GM18909 (cell line): Measurements from ENCODE around the gene MAN1A1.
A peak's percentile ranks its signal among the peaks of the same experiment; 100 is the strongest.

Experiments
- ATAC-seq: cut with Tn5 transposase; IDR thresholded peaks from one replicate; pipeline ENCODE4 v1.9.1; 2021; ENCODE audit warnings: mild to moderate bottlenecking; ENCODE audit not compliant: unreplicated experiment, poor library complexity

The MAN1A1 gene

DNA sequence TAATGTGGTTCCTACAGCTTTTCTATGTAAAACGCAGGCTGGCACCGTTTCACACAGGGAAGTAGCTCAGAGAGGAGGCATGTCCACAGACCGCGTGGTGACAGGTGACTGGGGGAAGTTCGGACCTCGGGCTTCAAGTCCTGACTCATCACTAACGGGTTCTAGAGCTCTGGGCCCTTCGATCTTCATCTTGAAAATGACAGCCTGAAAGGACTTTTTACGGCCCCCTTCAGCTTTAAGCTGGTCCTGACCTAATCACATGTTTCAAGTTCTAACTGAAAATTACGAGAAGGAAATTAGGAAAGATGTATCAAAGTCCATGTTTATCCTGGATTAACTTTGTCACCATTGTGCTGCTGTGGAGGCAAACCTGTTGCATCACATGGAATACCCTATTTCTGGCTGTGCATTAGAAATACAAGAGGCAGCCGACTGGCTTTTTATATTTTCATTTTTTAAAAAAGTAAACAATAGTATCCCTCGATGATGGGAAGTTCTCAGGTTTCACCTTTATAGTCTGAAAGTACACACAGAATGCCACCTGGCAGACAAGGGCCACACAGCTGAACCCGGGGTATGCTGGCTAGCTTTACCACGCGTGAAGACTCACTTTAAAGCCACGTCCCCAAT is 2.0 kb downstream of the MAN1A1 start:
- ATAC-seq: peak; percentile 27

DNA sequence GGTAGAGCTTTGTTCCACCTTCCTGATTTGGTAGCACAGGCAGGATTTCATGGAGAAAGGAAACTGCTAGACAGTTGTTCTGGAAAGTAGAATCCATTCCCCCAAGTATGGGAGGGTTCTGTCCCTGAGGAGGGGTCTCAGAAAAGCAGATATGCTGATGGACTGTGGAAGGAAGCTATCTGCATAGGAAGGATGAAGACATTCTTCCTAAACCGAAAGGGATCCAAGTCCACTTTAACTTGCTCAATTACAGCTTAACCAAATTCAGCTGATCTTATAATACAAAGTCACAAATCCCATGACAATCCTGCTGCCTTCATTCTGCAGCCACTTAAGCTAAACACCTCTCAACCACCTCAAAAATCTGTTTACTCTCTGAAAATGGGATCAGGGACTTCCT is 2.6 kb downstream of the MAN1A1 start:
- ATAC-seq: no peak

DNA sequence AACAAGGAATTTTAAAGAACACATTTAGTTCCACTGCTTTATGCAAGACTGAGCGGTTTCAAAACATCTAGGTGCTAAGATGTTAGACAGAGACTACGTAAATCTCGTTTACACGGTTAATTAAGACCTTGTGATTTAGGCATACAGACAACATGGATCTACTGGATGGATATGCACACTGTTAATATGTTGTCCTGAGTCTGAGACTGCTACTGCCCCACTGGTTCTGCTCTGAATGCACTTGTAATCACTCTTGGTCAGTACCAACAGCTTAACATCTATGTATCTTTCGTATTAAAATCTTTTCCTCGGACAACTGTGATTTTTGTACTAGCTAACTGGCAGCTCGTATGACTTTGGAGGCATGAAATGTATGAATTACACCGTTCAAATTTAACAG is 3.1 kb downstream of the MAN1A1 start:
- no peak for ATAC-seq

DNA sequence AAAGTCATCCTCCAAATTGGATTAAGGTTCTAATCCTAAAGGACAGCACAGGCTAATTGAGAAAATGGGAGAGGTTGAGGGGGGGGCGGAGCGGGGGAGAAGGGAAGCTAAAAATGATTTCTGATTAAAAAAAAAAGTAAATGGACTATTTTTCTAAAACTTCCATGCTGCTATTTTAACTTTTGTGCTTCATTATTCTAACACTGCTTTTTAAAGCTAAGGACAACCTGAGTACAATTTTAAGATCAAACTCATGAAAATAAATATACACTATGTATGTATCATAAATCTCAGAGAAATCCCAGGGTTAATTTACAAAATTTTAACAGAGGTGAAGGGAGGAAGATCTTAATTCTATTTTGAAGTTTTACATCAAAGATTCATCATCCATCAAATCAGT is 4.4 kb downstream of the MAN1A1 start:
- no peak for ATAC-seq

DNA sequence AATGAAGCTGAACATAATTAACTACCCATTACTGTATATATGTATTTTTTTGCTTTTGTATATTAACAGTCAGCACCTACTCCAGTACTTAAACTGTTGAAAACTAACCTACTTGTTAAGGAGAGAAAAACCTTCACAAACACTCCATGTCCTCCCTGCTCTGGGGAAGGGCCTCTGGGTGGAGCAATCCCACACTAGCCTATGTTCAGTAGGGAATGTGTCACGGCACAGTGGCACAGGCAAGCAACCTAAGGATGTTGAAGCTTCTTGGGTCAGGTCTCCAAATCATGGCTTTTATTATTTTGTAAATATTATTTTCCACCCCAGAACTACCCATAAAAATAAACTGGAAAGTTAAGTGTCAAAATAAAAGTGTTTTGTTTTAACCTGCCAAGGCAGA is 5.3 kb downstream of the MAN1A1 start:
- no peak for ATAC-seq

DNA sequence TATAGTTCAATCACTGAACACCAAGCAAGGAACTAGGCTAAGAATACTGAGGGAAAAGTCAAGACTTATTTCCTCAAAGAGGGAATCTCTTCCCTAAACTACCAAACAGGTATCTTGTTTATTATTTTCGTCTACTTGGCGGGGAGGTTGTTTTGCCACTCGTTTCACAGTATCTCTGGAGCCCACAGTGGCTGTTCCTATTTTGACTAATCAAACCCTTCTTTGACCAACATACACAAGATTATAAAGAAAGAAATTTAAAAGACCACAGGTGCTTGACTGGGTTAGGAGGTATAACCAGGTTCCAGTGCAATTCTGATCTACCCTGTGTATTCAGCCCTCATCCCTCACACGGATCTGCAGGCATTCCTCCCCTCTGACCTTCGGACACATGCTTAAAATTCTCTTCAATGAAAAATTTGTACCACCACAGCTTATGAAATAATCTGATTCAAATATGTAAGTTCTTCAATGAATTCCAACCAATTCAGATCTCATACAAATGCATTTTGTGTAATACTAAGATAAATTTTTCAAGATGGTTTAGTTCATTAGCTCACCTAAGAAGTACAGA is 5.9 kb downstream of the MAN1A1 start:
- ATAC-seq: no peak

DNA sequence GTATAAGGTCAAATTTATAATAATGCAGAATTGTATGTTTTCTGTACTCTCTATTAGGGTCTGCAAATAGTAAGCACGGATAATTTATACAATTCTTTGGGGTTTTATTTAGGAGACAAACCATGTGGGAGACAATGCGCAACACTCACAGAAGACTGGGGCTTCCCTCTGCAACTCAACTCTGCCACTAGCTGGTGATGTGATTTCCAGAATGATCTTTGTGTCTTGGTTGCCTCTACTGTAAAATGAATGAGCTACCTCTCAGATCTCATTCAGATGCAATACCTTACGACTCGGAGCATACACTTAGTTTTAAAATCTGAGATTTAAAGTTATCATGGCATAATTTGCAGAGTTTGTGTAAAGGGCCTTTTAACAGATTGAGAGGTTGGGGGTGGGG is 6.4 kb downstream of the MAN1A1 start:
- no peak for ATAC-seq

DNA sequence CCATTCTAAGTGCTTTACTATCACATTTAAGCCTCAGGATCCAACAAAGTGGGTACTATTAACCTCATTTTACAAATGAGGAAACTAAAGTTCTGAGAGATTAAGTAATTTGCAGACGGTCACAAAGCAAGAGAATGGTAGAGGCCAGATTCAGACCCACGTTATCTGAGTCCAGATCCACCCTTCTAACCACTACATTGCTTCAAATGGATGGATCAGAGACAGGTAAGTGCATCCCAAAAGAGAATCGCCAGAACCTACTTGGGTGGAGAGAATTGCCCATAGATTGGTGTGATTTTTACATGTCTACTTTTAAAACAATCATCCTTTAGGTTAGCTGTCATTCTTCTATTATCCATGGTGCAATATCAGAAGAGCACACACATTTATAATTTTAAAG is 7.1 kb downstream of the MAN1A1 start:
- no peak for ATAC-seq

DNA sequence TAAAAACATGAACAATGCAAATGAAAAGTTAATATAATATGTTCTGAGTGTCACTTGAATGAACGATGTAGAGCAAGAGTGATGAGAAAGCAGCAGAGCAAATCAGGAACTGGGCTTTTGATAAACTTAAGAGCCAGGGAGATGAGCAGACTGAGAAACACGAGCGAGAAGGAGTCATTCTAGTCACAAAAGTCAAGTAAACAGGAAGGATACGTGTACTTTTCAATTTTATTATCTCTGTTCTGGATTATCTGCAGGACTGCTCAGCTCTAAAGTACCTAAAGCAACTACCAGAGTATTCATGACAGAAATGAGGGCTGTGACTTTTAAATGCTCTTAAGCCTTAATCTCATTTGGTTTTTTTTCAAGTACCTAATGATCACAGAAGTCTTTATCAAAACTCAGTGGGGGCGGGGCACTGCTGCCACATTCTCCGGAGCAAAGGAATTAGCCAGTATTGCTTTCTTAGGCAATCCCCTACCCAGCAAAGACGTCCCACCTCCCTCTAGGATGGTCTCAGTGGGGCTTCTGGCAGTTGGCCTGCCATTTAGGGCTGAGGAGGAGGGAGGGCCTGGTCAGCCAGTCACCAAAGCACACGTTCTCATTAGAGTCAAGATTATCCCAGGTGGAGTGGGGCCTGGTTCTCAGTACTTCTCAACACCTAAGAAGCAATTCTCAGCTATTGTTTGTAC is 8.6 kb downstream of the MAN1A1 start:
- no peak for ATAC-seq

DNA sequence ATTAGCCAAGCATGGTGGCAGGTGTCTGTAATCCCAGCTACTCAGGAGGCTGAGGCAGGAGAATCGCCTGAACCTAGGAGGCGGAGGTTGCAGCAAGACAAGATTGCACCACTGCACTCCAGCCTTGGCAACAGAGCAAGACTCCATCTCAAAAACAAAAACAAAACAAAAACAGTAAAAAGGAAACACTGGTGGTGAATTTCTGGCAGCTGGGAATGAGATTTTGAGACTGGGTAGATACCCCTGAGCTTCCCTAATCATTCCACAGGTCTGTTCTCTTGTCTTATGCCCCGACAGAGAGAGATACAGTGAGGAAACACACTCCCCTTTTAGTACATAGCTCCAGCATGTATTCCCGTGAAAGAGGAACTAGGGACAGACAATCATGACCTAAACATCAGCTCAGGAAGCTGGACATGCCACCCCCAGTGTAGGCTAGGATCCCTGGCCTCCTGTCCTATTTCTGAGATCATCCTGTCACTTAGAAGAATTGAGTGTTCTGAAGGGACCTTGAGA is 9.6 kb downstream of the MAN1A1 start:
- no peak for ATAC-seq

DNA sequence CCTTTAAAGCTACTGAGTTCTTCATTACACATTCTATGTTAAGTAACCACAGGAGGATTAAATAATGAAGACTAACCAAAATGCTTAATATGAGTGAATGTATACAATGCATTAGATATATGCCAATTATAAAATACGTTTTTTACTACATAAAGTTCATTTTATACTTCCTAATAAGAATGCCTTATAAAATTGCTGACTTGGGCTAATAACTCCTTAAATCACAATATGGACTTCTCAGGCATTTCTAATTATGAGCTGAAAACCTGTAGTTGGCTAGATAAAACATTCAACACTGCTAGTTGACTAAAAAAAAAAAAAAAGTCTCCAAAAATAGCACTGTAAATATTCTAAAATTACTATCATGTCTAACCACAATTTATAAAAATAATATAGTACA is 11.8 kb downstream of the MAN1A1 start:
- no peak for ATAC-seq

DNA sequence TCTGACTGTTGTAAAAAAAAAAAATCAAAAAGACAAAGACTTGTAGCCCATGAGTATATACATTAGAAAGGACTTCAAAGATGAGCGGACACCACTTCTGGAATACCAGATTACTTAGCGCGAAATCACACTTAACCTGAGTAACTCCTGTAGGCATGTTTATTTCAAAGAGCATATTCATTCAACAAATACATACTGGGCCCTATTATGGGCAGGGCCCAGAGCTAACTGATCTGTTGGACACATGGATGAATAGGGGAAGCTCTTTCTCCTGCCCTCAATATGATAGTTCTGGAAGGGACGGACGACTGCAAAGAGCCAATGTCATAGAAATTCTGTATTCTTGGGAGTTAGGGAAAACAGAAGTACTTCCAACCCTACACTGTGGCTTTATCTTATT is 12.3 kb downstream of the MAN1A1 start:
- no peak for ATAC-seq

DNA sequence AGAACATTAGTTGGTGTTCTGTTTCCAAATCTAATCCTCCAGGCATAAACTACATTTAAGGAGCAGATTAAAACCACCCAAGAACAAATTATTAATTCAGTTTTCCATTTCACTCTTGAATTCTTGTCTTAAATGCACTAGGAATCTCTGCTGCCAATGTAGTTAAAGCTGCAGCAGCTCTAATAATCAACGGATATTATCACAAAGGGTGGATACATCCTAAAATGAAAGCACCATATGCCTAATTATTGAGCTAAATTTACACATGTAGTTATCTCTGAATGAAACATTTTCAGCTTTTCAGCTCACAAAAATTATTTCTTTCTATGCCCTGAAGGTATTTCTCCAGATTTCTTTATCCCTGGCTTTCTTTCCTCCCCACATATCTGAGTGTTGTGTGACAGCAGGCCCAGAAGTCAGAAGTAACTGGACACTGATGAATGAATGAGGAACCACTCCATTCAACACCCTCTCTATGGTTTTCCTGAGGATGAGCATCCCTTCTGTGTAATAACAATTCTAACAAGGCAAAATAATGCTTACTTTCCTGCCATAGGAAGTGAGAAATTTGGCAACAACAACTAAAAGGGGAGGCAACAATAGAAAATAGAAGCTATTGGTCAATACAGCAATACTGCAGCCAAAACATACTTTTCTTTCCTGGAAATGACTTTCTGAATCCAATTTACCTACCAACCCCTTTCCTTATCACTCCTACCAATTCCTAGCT is 14.9 kb downstream of the MAN1A1 start:
- no peak for ATAC-seq

DNA sequence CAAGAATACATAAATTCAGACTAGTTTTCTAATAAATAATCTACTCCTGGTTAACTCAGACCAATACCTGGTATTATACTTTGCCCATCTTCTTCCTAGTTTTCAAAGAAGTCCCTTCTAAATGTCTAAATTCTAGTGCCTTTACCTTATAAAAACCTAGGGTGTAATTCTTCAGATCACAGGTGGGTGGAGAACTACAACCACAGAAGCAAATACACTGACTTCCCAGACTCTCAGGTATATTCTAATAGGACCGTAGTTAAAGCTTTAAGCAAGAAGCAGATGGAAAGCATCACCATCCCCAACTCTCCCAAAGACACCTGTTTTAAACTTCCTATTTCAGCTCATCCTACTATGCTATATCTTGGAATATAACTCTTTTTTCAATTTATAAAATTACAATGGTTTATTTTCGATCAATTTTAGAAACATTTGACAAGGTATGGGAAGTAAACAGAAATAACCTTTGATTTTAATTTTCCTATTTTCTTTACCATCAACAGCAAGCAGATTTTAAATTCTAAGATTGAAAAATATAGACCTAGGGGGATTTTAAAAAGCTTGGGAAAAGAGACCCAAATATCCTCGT is 15.8 kb downstream of the MAN1A1 start:
- ATAC-seq: peak; percentile 41

DNA sequence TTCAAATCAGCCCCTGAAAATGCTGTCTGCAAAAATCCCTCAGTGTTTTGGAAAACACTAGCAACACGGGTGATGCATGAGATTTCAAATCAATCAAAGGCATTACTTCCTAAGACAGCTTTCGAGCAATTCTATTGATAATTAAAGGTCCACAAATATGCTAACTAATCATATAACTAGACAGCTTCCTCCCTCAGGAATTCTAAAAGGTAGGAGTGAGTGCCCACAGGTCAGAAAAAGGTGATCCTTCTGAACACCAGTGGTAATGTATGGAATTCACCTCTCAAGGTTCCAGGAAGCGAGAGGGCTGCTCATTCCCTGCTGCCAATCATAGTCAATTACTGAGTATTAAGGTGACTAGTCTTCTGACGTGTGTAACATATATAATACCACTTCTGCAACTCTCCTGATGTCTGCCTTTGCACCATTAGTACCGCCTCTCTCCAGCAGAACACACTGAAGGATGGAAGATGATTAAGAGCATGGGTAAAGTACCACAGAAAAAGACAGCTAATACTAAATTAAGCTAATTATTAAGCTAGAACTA is 16.4 kb downstream of the MAN1A1 start:
- ATAC-seq: no peak

DNA sequence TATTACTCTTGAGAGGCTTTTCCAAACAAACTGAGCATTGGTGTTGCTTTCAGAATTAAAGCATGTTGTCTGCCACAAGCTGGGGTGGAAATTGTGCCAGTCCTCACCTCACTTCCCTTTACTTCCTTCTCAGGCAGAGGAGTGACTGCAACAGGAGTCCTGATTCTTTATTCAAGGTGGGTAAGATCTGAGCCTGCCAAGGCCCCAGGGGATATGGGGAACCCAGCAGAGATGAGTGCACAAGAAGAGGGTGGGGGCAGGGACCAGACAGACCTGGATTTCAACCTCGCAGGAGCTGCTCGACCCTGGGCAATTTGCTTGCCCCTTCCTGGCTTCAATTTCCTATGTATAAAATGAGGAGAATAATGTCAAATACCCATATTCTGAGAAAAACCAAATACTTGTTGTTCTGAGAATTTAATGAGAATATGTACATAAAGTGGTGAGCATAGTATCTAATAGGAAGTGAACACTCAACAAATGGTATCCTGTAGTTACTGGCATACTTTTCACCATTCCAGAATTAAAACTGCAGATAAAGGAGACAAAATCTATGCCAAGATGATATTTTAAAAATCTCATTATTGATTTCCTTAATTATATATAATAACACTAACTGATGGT is 17.8 kb downstream of the MAN1A1 start:
- no peak for ATAC-seq

DNA sequence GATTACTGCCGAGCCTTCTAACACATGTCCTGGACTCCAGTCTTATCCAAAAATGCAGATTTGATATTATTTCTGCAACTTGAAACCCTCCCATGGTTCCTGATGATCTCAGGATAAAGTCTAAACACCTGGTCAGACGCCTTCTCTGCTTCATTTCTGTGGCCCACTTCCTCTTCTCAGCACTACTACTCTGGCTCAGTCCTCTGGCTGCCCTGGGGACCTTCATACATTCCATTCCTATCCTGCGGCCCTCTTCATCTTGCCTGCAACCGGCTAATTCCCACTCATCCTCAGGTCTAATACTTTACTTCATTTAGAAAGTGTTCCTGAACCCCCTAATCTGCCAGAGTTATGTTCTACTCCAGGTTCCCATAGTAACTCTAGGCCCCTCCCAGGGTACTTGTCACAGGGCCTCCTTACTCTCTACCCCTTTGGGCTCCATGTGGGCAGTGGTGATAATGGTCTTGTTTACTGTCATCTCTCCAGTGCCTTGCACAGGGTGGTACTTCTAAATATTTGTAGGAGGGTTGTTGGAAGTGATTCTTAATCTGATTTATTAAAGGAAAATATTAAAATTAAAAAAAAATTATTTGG is 18.9 kb downstream of the MAN1A1 start:
- no peak for ATAC-seq

DNA sequence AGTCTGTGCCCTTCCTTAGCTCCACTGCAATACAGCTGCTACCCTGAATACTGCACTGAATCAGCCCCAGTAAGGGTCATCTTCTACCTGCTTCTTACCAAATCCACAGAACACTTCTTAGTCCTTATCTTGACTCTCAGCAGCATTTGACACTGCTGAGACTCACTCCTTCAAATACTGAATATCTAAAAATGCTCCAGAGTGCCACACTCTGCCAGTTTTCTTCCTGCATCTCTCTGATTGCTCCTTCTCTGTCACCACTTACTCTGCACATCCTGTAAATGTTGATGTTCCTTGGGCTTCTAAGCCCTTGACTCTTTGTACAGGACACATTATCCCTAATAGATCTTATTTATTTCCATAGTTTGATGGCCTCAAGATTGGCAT is 19.8 kb downstream of the MAN1A1 start:
- ATAC-seq: no peak

DNA sequence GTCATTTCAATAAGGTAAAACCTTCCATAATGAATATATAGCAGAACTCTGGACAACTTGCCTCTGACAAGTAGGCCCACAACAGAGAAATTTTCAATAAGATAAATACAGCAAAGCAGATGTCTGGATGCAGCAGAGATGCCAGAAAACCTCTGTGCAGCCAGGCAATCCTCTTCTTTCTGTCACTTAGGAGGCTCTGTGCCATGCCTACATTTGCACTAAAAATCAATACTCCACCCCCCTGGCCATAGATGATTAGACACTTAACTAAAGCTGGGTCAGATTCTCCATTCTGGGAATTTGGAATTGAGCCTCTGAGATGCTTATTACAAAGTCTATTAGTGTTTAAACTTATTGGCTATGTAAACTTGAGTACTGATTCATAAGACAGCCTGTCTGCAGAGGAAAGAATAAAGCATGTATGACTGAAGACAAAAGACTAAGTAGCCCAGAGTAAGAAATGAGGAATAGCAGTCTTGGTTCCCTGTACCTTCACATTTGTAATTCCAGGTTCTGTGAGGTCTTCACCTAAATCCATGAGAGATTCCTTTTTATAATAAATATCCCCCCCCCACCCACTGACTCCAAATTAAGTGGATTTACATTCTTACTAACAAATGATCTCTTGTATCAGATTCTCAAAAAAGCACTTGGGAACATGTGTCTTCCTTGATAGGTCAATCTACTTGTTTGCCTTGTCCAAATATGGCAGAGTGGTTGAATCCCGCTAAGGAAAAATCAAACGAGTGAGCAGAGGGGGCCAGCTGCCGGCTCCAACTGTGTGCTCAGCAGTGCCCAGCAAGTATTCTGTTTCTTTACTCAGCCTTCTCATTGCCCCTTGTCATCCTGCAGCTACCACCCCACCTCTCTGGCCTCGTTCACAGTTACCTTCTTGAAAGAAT is 20.4 kb downstream of the MAN1A1 start:
- no peak for ATAC-seq
